Measurements from ENCODE around the gene CCP110. TPM values are rescaled to one million over a fixed set of nuclear protein-coding genes. Genes with fewer than 3 reads are reported as not detected.
A peak's percentile ranks its signal among the peaks of the same experiment; 100 is the strongest.

Gene CCP110
- total RNA-seq, 1 donor from 2014 or later = 3.9 TPM

- no peaks in the 10 kb centered on the region for H3K36me3 ChIP-seq (ENCODE audit: control insufficient read depth, insufficient read depth, low read length)
- no peak for FAIRE-seq
These were observed 31.6 kb downstream of the CCP110 start, which contains the start of gene VPS35L for GRCh38 chr16:19555186-19555937. VPS35L (plus strand) TSS chr16:19555703; CDS start chr16:19555730, 27 bp downstream.

GRCh38 chr16:19555938-19556771, 32.4 kb downstream of the CCP110 start:
- no peaks in the 10 kb centered on the region for H3K27me3 ChIP-seq (ENCODE audit: control insufficient read depth, insufficient read depth, low read length)
- DNase-seq (ENCODE audit: low read depth) = peak; percentile 24
- peak; percentile 13 for TF ChIP-seq CTCF (IDR thresholded peaks at IDR 0.05; ENCODE audit: insufficient read depth, low read length, severe bottlenecking)
- no peaks in the 10 kb centered on the region for H3K36me3 ChIP-seq (ENCODE audit: control insufficient read depth, insufficient read depth, low read length)
- no peak for FAIRE-seq
- peak overlapping the region; percentile 60 for H3K4me3 ChIP-seq (ENCODE audit: low read depth, low read length)

More at GRCh38 chr16:19555186-19555937, 31.6 kb downstream of the CCP110 start, which contains the start of gene VPS35L:
- H3K27me3 ChIP-seq (ENCODE audit: control insufficient read depth, insufficient read depth, low read length) = no peaks in the 10 kb centered on the region
- DNase-seq (ENCODE audit: low read depth) = peak; percentile 94
- peak within 1 kb of the TSS; percentile 60 for H3K4me3 ChIP-seq (ENCODE audit: low read depth, low read length)
- TF ChIP-seq CTCF (IDR thresholded peaks at IDR 0.05; ENCODE audit: insufficient read depth, low read length, severe bottlenecking) = peak; percentile 90

GRCh38 chr16:19559242-19559910, 35.6 kb downstream of the CCP110 start:
- H3K4me3 ChIP-seq (ENCODE audit: low read depth, low read length) = no peak overlapping the region
- H3K27me3 ChIP-seq (ENCODE audit: control insufficient read depth, insufficient read depth, low read length) = no peaks in the 10 kb centered on the region
- DNase-seq (ENCODE audit: low read depth) = peak; percentile 45
- no peaks in the 10 kb centered on the region for H3K36me3 ChIP-seq (ENCODE audit: control insufficient read depth, insufficient read depth, low read length)
- FAIRE-seq = no peak
- peak; percentile 34 for TF ChIP-seq CTCF (IDR thresholded peaks at IDR 0.05; ENCODE audit: insufficient read depth, low read length, severe bottlenecking)

GRCh38 chr16:19560078-19560477, 36.3 kb downstream of the CCP110 start:
- H3K27me3 ChIP-seq (ENCODE audit: control insufficient read depth, insufficient read depth, low read length) = no peaks in the 10 kb centered on the region
- FAIRE-seq = no peak
- H3K4me3 ChIP-seq (ENCODE audit: low read depth, low read length) = no peak overlapping the region
- peaks cover under 1% of the 10 kb centered on the region for H3K36me3 ChIP-seq (ENCODE audit: control insufficient read depth, insufficient read depth, low read length)
- no peak for TF ChIP-seq CTCF (IDR thresholded peaks at IDR 0.05; ENCODE audit: insufficient read depth, low read length, severe bottlenecking)
- DNase-seq (ENCODE audit: low read depth) = no peak

GRCh38 chr16:19563377-19563776, 39.6 kb downstream of the CCP110 start:
- no peak for TF ChIP-seq CTCF (IDR thresholded peaks at IDR 0.05; ENCODE audit: insufficient read depth, low read length, severe bottlenecking)
- Histone ChIP-seq H3K36me3 (ENCODE audit: control insufficient read depth, insufficient read depth, low read length) (peaks cover 1% of the 10 kb centered on the region), H3K27me3 (ENCODE audit: control insufficient read depth, insufficient read depth, low read length) (no peaks in the 10 kb centered on the region), H3K4me3 (ENCODE audit: low read depth, low read length) (no peak overlapping the region)
- DNase-seq (ENCODE audit: low read depth) = no peak
- FAIRE-seq = no peak

All from bronchial epithelial cell (primary cell).